Activated CD8-positive, alpha-beta memory T cell treated with anti-CD3 and anti-CD28 coated beads, Interleukin-2, amount 10 ng/mL, durations not matched to agents 7 days and 5 days (primary cell): ENCODE data around the gene OR2C3. TPM values are rescaled to one million over a fixed set of nuclear protein-coding genes. Genes with fewer than 3 reads are reported as not detected.

Experiments used
- ATAC-seq: fragments of 150-1000 bp; cut with Tn5 transposase; one replicate; pipeline ENCODE4 v1.10.0; 2021; ENCODE audit warnings: moderate library complexity
- CTCF ChIA-PET: fragments of 350-600 bp; sonication (Branson Sonifier 250); formaldehyde crosslinking; loops from one replicate; lab custom pipeline; 2021; ENCODE audit warnings: antibody characterized with exemption; lab: Charles Lee
- DNase-seq: peaks from one replicate; pipeline ENCODE4 v3.0.0-alpha.2; 2020
- H3K27ac Mint-ChIP-seq: one replicate; pipeline ENCODE4 v1.8.0; 2021; ENCODE audit warnings: mild to moderate bottlenecking, mixed read lengths
- H3K27me3 Mint-ChIP-seq: one replicate; pipeline ENCODE4 v1.8.0; 2021; ENCODE audit warnings: mixed read lengths
- H3K36me3 Mint-ChIP-seq: one replicate; pipeline ENCODE4 v1.8.0; 2021; ENCODE audit warnings: mild to moderate bottlenecking, mixed read lengths
- H3K4me1 Mint-ChIP-seq: one replicate; pipeline ENCODE4 v1.8.0; 2021; ENCODE audit warnings: mixed read lengths
- H3K4me3 Mint-ChIP-seq: one replicate; pipeline ENCODE4 v1.8.0; 2021; ENCODE audit warnings: mild to moderate bottlenecking, moderate library complexity, mixed read lengths
- H3K9me3 Mint-ChIP-seq: one replicate; pipeline ENCODE4 v1.8.0; 2022; ENCODE audit warnings: low read depth, mixed read lengths
- total RNA-seq, 2 experiments: library from RNA; stranded (reverse); gene quantifications; one replicate each; pipeline ENCODE4 v1.2.3, GENCODE V29; 2021

OR2C3 gene
- total RNA-seq = not detected

DNA sequence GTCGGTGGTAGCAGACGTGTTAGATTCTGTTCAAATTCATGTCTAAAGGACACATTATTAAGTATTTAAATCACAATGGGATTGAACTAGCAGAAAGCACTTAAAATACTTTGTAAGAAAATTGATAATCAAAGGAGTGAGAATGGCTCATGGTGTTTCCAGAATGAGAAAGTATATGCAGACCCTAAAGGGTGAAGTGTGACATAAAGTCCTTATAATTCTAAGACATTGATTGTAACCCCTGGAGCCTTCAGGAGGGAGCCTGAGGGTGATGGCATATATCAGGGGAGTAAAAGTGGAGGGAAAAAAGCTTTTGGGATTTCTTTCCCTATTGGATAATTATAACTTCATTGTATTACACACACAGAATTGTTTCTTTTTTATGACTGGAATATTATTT is at the start of gene OR2C3:
Gene OR2C3 (minus strand): TSS at position 101 of the 400 bp plus-strand sequence. CDS start 3,929 bp downstream, outside the sequence.
- CTCF ChIA-PET = no interaction called here
- Mint-ChIP-seq H3K27me3 (peaks cover 2% of the 10 kb centered on the region), H3K9me3 (no peaks in the 10 kb centered on the region), H3K4me3 (no peak within 1 kb of the TSS), H3K4me1 (no peaks in the 10 kb centered on the region), H3K36me3 (no peaks in the 10 kb centered on the region), H3K27ac (no peak within 1 kb of the TSS)
- DNase-seq (no peak), ATAC-seq (no peak)

GRCh38 chr1:247578946-247579460 is 42.8 kb upstream of the OR2C3 start:
- Mint-ChIP-seq H3K4me3 (no peak overlapping the region), H3K36me3 (no peaks in the 10 kb centered on the region), H3K27ac (no peak overlapping the region), H3K27me3 (no peaks in the 10 kb centered on the region), H3K4me1 (no peaks in the 10 kb centered on the region), H3K9me3 (no peaks in the 10 kb centered on the region)
- CTCF ChIA-PET = no interaction called here
- ATAC-seq (no peak), DNase-seq (no peak)

DNA sequence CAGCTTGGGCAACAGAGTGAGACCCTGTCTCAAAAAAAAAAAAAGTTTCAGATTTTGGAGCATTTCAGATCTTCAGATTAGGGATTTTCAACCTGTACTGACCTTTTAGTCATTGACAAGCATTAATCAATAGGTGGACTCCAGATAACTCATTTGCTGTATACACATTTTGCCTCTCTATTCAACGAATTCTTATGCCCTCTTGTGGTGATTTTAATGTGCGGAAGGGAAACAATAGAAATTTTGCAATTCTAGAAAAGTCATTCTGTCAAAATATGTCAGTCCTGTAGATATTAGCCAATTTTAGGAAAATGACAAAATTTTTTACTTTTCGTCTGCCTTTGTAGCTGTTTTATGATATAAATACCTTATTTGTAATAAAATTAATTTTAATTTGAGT is 40.3 kb upstream of the OR2C3 start:
- Mint-ChIP-seq H3K27ac (no peak overlapping the region), H3K4me1 (no peaks in the 10 kb centered on the region), H3K4me3 (no peak overlapping the region), H3K27me3 (no peaks in the 10 kb centered on the region), H3K9me3 (no peaks in the 10 kb centered on the region), H3K36me3 (peaks cover 1% of the 10 kb centered on the region)
- ATAC-seq = no peak
- DNase-seq = no peak
- CTCF ChIA-PET = interaction anchor here (0.6 kb wide), 1 partner anchor 187 kb away, joined by 3 read pairs; no protein-coding TSS in a partner anchor

- DNase-seq (no peak), ATAC-seq (no peak)
- Mint-ChIP-seq H3K27me3 (no peaks in the 10 kb centered on the region), H3K36me3 (peaks cover 1% of the 10 kb centered on the region), H3K9me3 (no peaks in the 10 kb centered on the region), H3K4me1 (no peaks in the 10 kb centered on the region), H3K27ac (no peak overlapping the region), H3K4me3 (no peak overlapping the region)
- CTCF ChIA-PET = interaction anchor here (1.2 kb wide), 1 partner anchor 185 kb away, joined by 3 read pairs; no protein-coding TSS in a partner anchor
Measured at GRCh38 chr1:247574664-247575063, 38.4 kb upstream of the OR2C3 start.

- H3K4me1 Mint-ChIP-seq = no peaks in the 10 kb centered on the region
- peaks cover 1% of the 10 kb centered on the region for H3K36me3 Mint-ChIP-seq
- no peaks in the 10 kb centered on the region for H3K9me3 Mint-ChIP-seq
- ATAC-seq (no peak), DNase-seq (no peak)
- no peaks in the 10 kb centered on the region for H3K27me3 Mint-ChIP-seq
- no peak overlapping the region for H3K27ac Mint-ChIP-seq
- no peak overlapping the region for H3K4me3 Mint-ChIP-seq
- CTCF ChIA-PET = interaction anchor here (1.2 kb wide), 1 partner anchor 185 kb away, joined by 3 read pairs; no protein-coding TSS in a partner anchor
Measured at GRCh38 chr1:247574236-247574635, 38.0 kb upstream of the OR2C3 start.

- H3K9me3 Mint-ChIP-seq = no peaks in the 10 kb centered on the region
- H3K36me3 Mint-ChIP-seq = no peaks in the 10 kb centered on the region
- CTCF ChIA-PET = no interaction called here
- no peaks in the 10 kb centered on the region for H3K4me1 Mint-ChIP-seq
- no peak overlapping the region for H3K27ac Mint-ChIP-seq
- ATAC-seq (no peak), DNase-seq (no peak)
- no peaks in the 10 kb centered on the region for H3K27me3 Mint-ChIP-seq
- H3K4me3 Mint-ChIP-seq = no peak overlapping the region
Measured at GRCh38 chr1:247562198-247562597, 26.0 kb upstream of the OR2C3 start.

- Mint-ChIP-seq H3K27ac (no peak overlapping the region), H3K36me3 (no peaks in the 10 kb centered on the region), H3K9me3 (no peaks in the 10 kb centered on the region), H3K4me1 (no peaks in the 10 kb centered on the region), H3K4me3 (no peak overlapping the region), H3K27me3 (no peaks in the 10 kb centered on the region)
- CTCF ChIA-PET = no interaction called here
- no peak for DNase-seq
- ATAC-seq = no peak
Measured at GRCh38 chr1:247561711-247562110, 25.5 kb upstream of the OR2C3 start.

- Mint-ChIP-seq H3K4me3 (no peak overlapping the region), H3K4me1 (no peaks in the 10 kb centered on the region), H3K9me3 (no peaks in the 10 kb centered on the region), H3K27ac (no peak overlapping the region), H3K27me3 (no peaks in the 10 kb centered on the region), H3K36me3 (no peaks in the 10 kb centered on the region)
- CTCF ChIA-PET = no interaction called here
- ATAC-seq (no peak), DNase-seq (no peak)
Measured at GRCh38 chr1:247557926-247558674, 21.9 kb upstream of the OR2C3 start.

DNA sequence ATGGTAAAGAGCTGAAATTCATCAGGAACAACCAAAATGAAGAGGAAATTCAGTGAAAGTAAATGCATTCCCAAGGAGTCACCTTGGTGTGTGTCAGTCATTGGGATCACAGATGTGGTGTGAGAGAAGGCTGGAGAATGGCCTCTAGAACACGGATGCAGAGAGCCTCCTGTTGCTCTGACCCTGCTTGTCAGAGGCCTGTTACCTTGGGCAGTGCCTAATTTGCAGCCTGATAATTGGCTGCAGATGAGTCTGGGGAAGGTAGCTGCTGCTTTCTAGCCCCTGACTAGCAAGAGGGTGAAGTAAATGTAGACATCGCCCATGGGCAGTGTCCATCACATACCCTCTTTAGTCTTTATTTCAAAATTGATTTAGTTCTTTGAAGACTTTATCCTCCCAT is 16.0 kb upstream of the OR2C3 start:
- ATAC-seq = no peak
- CTCF ChIA-PET = no interaction called here
- Mint-ChIP-seq H3K27me3 (peaks cover 10% of the 10 kb centered on the region), H3K4me3 (no peak overlapping the region), H3K4me1 (peaks cover 5% of the 10 kb centered on the region), H3K27ac (no peak overlapping the region), H3K9me3 (no peaks in the 10 kb centered on the region), H3K36me3 (no peaks in the 10 kb centered on the region)
- no peak for DNase-seq

GRCh38 chr1:247551721-247552120 is 15.5 kb upstream of the OR2C3 start:
- DNase-seq (no peak), ATAC-seq (no peak)
- Mint-ChIP-seq H3K9me3 (no peaks in the 10 kb centered on the region), H3K27me3 (peaks cover 10% of the 10 kb centered on the region), H3K4me3 (no peak overlapping the region), H3K27ac (no peak overlapping the region), H3K36me3 (no peaks in the 10 kb centered on the region), H3K4me1 (peaks cover 5% of the 10 kb centered on the region)
- CTCF ChIA-PET = no interaction called here

GRCh38 chr1:247548769-247549182 is 12.5 kb upstream of the OR2C3 start, which contains the start of gene GCSAML:
GCSAML (plus strand) TSS chr1:247549134; CDS start chr1:247549192, 58 bp downstream.
- no peak for DNase-seq
- Mint-ChIP-seq H3K4me1 (peaks cover 5% of the 10 kb centered on the region), H3K36me3 (no peaks in the 10 kb centered on the region), H3K9me3 (no peaks in the 10 kb centered on the region), H3K4me3 (no peak within 1 kb of the TSS), H3K27ac (no peak within 1 kb of the TSS), H3K27me3 (peaks cover 10% of the 10 kb centered on the region)
- ATAC-seq = no peak
- CTCF ChIA-PET = no interaction called here

- peaks cover 10% of the 10 kb centered on the region for H3K27me3 Mint-ChIP-seq
- DNase-seq = no peak
- no peaks in the 10 kb centered on the region for H3K36me3 Mint-ChIP-seq
- no peak overlapping the region for H3K27ac Mint-ChIP-seq
- H3K4me3 Mint-ChIP-seq = no peak overlapping the region
- no peak for ATAC-seq
- H3K9me3 Mint-ChIP-seq = no peaks in the 10 kb centered on the region
- peaks cover 5% of the 10 kb centered on the region for H3K4me1 Mint-ChIP-seq
- CTCF ChIA-PET = no interaction called here
Measured at GRCh38 chr1:247548092-247548491, 11.9 kb upstream of the OR2C3 start.

DNA sequence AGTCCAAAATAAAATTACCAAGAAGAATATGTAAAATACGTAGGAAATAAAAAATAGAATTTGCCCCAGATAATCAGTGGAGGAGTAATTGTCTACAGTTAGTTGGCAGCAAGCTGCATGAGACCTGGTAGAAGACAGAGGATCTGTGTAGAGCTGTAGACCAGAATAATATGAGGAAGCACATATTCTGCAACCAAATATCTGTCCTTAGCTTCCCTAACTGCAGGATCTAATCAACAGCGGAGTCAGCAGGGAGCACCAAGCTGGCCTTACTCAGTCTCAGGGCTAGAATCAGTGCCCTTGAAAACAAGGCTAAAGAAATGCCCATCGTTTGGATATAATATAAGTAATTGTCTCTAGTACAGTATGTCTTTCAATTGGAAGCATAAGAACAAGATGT is 6.6 kb upstream of the OR2C3 start:
- ATAC-seq (no peak), DNase-seq (no peak)
- Mint-ChIP-seq H3K27me3 (peaks cover 3% of the 10 kb centered on the region), H3K9me3 (no peaks in the 10 kb centered on the region), H3K36me3 (no peaks in the 10 kb centered on the region), H3K27ac (no peak overlapping the region), H3K4me1 (no peaks in the 10 kb centered on the region), H3K4me3 (no peak overlapping the region)
- CTCF ChIA-PET = no interaction called here

DNA sequence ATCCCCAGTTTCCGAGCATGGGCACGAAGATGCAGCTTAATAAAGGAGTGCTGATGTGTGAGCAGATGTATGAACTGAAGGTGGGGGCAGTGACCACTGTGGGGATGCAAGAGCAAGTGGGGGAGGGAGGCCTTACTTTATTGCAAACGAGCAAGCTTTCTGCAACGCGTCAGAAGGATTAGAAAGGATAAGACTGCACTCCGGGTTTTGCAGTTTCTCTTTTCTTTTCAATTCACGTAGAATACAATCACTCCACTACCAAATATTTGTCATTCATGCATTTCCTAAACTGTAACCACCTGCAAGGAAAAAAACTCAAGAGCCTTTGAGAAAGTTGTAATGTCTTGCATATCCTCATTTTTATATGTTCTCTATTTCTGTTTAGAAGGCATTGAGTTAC is 4.3 kb upstream of the OR2C3 start:
- Mint-ChIP-seq H3K4me1 (no peaks in the 10 kb centered on the region), H3K4me3 (no peak overlapping the region), H3K27ac (no peak overlapping the region), H3K27me3 (peaks cover 6% of the 10 kb centered on the region), H3K9me3 (no peaks in the 10 kb centered on the region), H3K36me3 (no peaks in the 10 kb centered on the region)
- CTCF ChIA-PET = no interaction called here
- ATAC-seq (no peak), DNase-seq (no peak)
